Measurements from ENCODE around the gene TRAM2. TPM values are rescaled to one million over a fixed set of nuclear protein-coding genes. Genes with fewer than 3 reads are reported as not detected.

Gene TRAM2
- total and polyA plus RNA-seq, 9 of the 15 experiments (the other 6 are each of a cell fraction or from before 2014, with no cell fraction given) = 2.6 to 13.3 (median 8.9) TPM

- TF ChIP-seq, protein P1, sequence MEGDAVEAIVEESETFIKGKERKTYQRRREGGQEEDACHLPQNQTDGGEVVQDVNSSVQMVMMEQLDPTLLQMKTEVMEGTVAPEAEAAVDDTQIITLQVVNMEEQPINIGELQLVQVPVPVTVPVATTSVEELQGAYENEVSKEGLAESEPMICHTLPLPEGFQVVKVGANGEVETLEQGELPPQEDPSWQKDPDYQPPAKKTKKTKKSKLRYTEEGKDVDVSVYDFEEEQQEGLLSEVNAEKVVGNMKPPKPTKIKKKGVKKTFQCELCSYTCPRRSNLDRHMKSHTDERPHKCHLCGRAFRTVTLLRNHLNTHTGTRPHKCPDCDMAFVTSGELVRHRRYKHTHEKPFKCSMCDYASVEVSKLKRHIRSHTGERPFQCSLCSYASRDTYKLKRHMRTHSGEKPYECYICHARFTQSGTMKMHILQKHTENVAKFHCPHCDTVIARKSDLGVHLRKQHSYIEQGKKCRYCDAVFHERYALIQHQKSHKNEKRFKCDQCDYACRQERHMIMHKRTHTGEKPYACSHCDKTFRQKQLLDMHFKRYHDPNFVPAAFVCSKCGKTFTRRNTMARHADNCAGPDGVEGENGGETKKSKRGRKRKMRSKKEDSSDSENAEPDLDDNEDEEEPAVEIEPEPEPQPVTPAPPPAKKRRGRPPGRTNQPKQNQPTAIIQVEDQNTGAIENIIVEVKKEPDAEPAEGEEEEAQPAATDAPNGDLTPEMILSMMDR (IDR thresholded peaks at IDR 0.05 in 2 of 3, conservative IDR thresholded peaks at IDR 0.05 in 1 of 3; ENCODE audit: insufficient read depth in 2 of 3, low read depth in 1 of 3, low read length in 3 of 3) = peak; percentile 69 to 85 (median 75)
- TF ChIP-seq PHF8 (IDR thresholded peaks at IDR 0.05; ENCODE audit: borderline replicate concordance, low read length) (peak; percentile 78; the same call in 1 of the 2 replicates), SIN3B (IDR thresholded peaks at IDR 0.05; ENCODE audit: low read depth) (peak; percentile 21; the same call in 1 of the 2 replicates), ZNF785 (CRISPR knock-in tag; IDR thresholded peaks at IDR 0.05) (no peak), ZFP36 (IDR thresholded peaks at IDR 0.05; ENCODE audit: low read depth, low read length, partially characterized antibody) (peak; percentile 81), ERF (CRISPR knock-in tag; IDR thresholded peaks at IDR 0.05) (no peak), NCOR1 (IDR thresholded peaks at IDR 0.05) (no peak), STAT5A (IDR thresholded peaks at IDR 0.05; ENCODE audit: borderline replicate concordance, low read length) (no peak), POLR3A (IDR thresholded peaks at IDR 0.05; ENCODE audit: borderline replicate concordance, extremely low read depth, insufficient read depth, insufficient read length) (no peak), PREB (CRISPR knock-in tag; IDR thresholded peaks at IDR 0.05) (no peak), ZNF316 (IDR thresholded peaks at IDR 0.05) (peak; percentile 96), SP1 (CRISPR knock-in tag; IDR thresholded peaks at IDR 0.05) (peak; percentile 41; the same call in 1 of the 2 replicates), POLR2AphosphoS5 (IDR thresholded peaks at IDR 0.05; ENCODE audit: control insufficient read depth, insufficient read depth, low read depth, low read length) (no peak), USF2 (CRISPR knock-in tag; IDR thresholded peaks at IDR 0.05) (no peak)
- TF ChIP-seq, protein P2, sequence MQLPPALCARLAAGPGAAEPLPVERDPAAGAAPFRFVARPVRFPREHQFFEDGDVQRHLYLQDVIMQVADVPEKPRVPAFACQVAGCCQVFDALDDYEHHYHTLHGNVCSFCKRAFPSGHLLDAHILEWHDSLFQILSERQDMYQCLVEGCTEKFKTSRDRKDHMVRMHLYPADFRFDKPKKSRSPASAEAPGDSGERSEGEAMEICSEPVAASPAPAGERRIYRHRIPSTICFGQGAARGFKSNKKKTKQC (CRISPR knock-in tag; IDR thresholded peaks at IDR 0.05) = 0 out of 2 replicates have a peak, but pooled peaks have one; percentile 49
- TF ChIP-seq, protein P3, sequence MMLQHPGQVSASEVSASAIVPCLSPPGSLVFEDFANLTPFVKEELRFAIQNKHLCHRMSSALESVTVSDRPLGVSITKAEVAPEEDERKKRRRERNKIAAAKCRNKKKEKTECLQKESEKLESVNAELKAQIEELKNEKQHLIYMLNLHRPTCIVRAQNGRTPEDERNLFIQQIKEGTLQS (IDR thresholded peaks at IDR 0.05) = no peak
- TF ChIP-seq, protein P3 (CRISPR knock-in tag; conservative IDR thresholded peaks at IDR 0.05) = no peak
- TF ChIP-seq, protein P4, sequence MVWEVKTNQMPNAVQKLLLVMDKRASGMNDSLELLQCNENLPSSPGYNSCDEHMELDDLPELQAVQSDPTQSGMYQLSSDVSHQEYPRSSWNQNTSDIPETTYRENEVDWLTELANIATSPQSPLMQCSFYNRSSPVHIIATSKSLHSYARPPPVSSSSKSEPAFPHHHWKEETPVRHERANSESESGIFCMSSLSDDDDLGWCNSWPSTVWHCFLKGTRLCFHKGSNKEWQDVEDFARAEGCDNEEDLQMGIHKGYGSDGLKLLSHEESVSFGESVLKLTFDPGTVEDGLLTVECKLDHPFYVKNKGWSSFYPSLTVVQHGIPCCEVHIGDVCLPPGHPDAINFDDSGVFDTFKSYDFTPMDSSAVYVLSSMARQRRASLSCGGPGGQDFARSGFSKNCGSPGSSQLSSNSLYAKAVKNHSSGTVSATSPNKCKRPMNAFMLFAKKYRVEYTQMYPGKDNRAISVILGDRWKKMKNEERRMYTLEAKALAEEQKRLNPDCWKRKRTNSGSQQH (CRISPR knock-in tag; IDR thresholded peaks at IDR 0.05) = no peak
These were observed 353 bp downstream of the TRAM2 start (continued) for GRCh38 chr6:52576392-52577021.
